Psoas muscle (tissue), 8 donors: ENCODE measurements around the gene FBXO9. TPM values are rescaled to one million over a fixed set of nuclear protein-coding genes. Genes with fewer than 3 reads are reported as not detected.

Source experiments
- ATAC-seq, 4 donors: fragments of 200-7000 bp; cut with Tn5 transposase; one replicate each; pipeline ENCODE4 v1.9.1; 2020; ENCODE audit warnings: moderate library complexity in 3 of 4, mild to moderate bottlenecking in 2 of 4
- DNase-seq, 2 donors: peaks; one replicate each; pipeline ENCODE4 v3.0.0-alpha.2; 2020
- H3K27ac ChIP-seq: fragments of 200-600 bp; one replicate; pipeline ENCODE4 v1.8.0; 2022
- H3K27me3 ChIP-seq, 3 donors: fragments of 200-600 bp in 1 of 3; one replicate each; pipeline versions ENCODE4 v1.6.1 to v1.8.0; 2013 to 2022; ENCODE audit warnings: low read length in 2 of 3, mild to moderate bottlenecking in 2 of 3, moderate library complexity in 1 of 3; ENCODE audit not compliant: insufficient read depth in 3 of 3
- H3K36me3 ChIP-seq, 2 donors: fragments of 200-600 bp in 1 of 2; one replicate each; pipeline versions ENCODE4 v1.6.1 to v1.8.0; 2013 to 2022; ENCODE audit warnings: low read depth in 1 of 2, mild to moderate bottlenecking in 1 of 2, moderate library complexity in 1 of 2; ENCODE audit not compliant: insufficient read depth in 1 of 2
- H3K4me1 ChIP-seq: fragments of 200-600 bp; one replicate; pipeline ENCODE4 v1.8.0; 2022
- H3K4me3 ChIP-seq: fragments of 200-600 bp; one replicate; pipeline ENCODE4 v1.8.0; 2022; ENCODE audit warnings: mild to moderate bottlenecking
- H3K9me3 ChIP-seq: fragments of 200-600 bp; one replicate; pipeline ENCODE4 v1.8.0; 2022
- WGBS, 3 donors: extraction: QIAGEN DNeasy Blood & Tissue Kit; methylation state at CpG; one replicate each; pipeline versions ENCODE4 v1.1.6 to v1.1.7; 2013; 5-methylcytosine and 5-hydroxymethylcytosine counted together
- intact Hi-C, 2 donors: fragments of 100-400 bp; cut with DNase I; formaldehyde crosslinking; loops; one replicate each; pipeline versions ENCODE4 v1.11.0 to v1.14.2; 2022
- polyA plus RNA-seq, 3 donors: library from polyadenylated mRNA; stranded (reverse); fragments of 200-250 nt; gene quantifications; one replicate each; pipeline ENCODE4 v1.2.3, GENCODE V29; 2013
- total RNA-seq, 4 donors: library from RNA; stranded (reverse); fragmentation: NEBNext Ultra II Directional in 2 of 4; extraction: Animal tissue kit (Norgen Biotek cat#: 25700) in 2 of 4; gene quantifications; one replicate each; pipeline versions ENCODE4 v1.2.1 to v1.2.4, GENCODE V29; 2021 to 2023
- TF ChIP-seq, protein P1 (sequence below): fragments of 200-600 bp; IDR thresholded peaks from one replicate; pipeline ENCODE4 v1.8.0; 2022; ENCODE audit warnings: antibody characterized with exemption
- donor health status: healthy with polysubstance abuse.
- donor health status: DM: no; HTN: no; CAD: no; lungs with moderate emphysema.
- donor health status: Bipolar disorder and iron deficiency.
- donor health status: healthy.
- donor health status: DM: yes; HTN: yes; CAD: no.
- donor health status: DM: no; HTN: no; CAD: no.
- donor health status: DM: no; HTN: no; CAD: no.
- donor health status: DM: yes; HTN: yes; CAD: no.

The FBXO9 gene
- total and polyA plus RNA-seq, 7 donors = 23.2 to 74.2 (median 44.3) TPM

DNA sequence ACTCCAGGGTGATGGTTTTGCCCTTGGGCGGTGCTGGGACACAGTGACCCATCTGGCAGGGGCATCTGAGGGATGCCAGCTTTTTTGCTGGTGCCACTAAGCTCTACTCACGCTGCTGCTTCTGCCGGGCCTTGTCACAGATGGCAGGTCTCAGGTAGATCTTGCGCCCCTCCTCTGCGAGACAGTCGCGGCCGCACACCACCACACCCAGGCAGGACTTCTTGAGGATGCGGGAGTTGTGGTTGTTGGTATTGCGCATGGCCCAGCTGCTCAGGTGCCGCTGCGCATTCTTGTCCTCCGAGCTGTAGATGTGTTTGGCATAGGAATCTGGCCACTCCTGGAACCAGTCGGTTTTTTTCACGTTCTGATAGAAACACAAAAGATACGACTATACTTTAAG is 68.8 kb downstream of the FBXO9 start:
- Histone ChIP-seq H3K27me3 (no peaks in the 10 kb centered on the region), H3K27ac (no peak overlapping the region), H3K9me3 (no peaks in the 10 kb centered on the region), H3K36me3 (no peaks in the 10 kb centered on the region), H3K4me1 (no peaks in the 10 kb centered on the region), H3K4me3 (no peak overlapping the region)
- DNase-seq (no peak), ATAC-seq (no peak)
- intact Hi-C loops = no loop called here
- WGBS, 3 donors = 80 to 85% (median 83%) methylated on average over 16 of the region's 16 CpGs
- TF ChIP-seq, protein P1, sequence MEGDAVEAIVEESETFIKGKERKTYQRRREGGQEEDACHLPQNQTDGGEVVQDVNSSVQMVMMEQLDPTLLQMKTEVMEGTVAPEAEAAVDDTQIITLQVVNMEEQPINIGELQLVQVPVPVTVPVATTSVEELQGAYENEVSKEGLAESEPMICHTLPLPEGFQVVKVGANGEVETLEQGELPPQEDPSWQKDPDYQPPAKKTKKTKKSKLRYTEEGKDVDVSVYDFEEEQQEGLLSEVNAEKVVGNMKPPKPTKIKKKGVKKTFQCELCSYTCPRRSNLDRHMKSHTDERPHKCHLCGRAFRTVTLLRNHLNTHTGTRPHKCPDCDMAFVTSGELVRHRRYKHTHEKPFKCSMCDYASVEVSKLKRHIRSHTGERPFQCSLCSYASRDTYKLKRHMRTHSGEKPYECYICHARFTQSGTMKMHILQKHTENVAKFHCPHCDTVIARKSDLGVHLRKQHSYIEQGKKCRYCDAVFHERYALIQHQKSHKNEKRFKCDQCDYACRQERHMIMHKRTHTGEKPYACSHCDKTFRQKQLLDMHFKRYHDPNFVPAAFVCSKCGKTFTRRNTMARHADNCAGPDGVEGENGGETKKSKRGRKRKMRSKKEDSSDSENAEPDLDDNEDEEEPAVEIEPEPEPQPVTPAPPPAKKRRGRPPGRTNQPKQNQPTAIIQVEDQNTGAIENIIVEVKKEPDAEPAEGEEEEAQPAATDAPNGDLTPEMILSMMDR = no peak

DNA sequence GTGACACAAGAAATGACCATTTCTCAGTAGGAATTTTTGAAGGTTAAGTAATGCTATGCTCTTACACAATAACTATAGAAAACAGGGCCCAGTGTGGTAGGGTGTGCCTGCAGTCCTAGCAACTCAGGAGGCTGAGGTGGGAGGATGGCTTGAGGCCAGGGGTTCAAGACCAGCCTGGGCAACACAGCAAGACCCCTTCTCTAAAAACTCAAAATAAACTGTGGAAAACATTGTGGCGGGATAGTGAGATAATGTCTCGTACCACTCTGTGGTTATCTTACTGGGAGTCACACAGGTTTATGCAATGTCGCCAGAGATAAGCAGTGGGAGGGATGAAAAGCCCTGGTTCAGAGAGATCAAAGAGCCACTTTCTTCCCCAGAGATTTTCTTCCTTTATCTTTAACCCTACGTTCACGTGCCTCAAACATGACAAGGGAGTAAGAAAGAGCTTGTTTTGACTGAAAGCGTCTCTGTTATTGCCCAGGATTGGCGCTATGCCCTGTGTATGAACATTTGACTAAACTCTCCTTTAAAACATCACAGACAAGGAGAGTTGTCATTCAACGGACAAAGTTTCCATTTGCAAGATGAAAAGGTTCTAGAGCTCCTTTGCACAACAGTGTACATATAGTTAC is 69.5 kb downstream of the FBXO9 start:
- H3K4me3 ChIP-seq = no peak overlapping the region
- H3K36me3 ChIP-seq = no peaks in the 10 kb centered on the region
- intact Hi-C loops = no loop called here
- H3K4me1 ChIP-seq = no peaks in the 10 kb centered on the region
- DNase-seq (no peak), ATAC-seq (no peak)
- WGBS, 3 donors = 67 to 76% (median 75%) methylated on average over 8 of the region's 8 CpGs
- H3K27ac ChIP-seq = no peak overlapping the region
- H3K9me3 ChIP-seq = no peaks in the 10 kb centered on the region
- H3K27me3 ChIP-seq = no peaks in the 10 kb centered on the region
- TF ChIP-seq, protein P1 = no peak

DNA sequence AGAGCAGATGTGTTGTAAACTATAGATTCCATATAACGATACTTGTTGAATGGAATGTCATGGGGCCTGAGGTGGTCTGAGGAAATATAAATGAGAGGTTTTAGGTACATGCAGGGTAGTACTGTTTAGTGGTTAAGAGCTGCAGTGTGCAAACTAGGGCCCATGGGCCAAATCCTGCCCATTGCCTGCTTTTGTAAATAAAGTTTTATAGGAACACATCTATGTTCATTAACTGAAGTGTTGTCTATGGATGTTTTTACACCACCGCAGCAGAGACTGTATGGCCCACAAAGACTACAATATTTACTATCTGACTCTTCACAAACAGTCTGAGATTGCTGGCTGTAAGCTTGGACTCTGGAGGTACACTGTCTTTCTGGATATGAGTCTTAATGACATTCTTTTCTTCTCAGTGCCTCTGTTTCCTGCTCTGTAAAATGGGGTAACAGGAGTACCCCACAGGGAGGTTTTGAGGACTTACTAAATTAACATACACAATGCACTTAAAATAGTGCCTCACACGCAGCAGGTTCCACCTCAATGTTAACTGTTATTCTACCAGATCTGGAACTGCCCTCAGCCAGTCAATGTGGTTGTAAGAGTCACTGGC is 70.9 kb downstream of the FBXO9 start:
- Histone ChIP-seq H3K9me3 (no peaks in the 10 kb centered on the region), H3K4me1 (no peaks in the 10 kb centered on the region), H3K27me3 (no peaks in the 10 kb centered on the region), H3K4me3 (no peak overlapping the region), H3K27ac (no peak overlapping the region), H3K36me3 (no peaks in the 10 kb centered on the region)
- no peak for DNase-seq
- WGBS, 3 donors = 70 to 73% (median 71%) methylated on average over 3 of the region's 3 CpGs
- ATAC-seq = no peak
- TF ChIP-seq, protein P1 = no peak
- intact Hi-C loops = no loop called here

DNA sequence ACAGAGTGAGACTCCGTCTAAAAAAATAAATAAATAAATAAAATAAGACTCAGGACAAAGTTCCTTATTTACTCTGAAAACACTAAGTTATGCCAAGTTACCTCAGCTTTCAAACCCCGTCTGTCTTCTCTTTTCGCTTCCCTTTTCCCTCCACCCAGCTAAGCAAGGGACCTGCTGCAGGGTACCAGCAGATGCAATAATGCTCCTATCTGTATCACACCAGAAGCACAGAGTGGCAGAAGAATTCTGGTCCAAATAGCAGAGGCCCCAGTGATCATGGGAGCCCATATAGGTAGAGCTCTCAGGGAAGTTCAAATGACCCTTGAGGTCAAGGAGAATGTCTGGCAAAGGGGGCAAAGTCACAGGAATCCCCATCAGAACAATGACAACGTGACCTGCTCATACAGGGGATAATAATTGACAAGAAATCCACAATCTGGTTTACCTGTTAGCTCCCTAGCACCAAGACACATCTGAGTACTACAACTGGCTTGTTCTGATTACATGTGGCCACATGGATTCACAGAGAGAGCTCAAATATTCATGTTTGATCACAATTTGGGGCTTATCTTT is 74.7 kb downstream of the FBXO9 start:
- ATAC-seq = no peak
- intact Hi-C loops = no loop called here
- TF ChIP-seq, protein P1 = no peak

More for the DNA sequence above, 74.7 kb downstream of the FBXO9 start:
- Histone ChIP-seq H3K27me3 (no peaks in the 10 kb centered on the region), H3K36me3 (no peaks in the 10 kb centered on the region), H3K27ac (no peak overlapping the region), H3K4me1 (no peaks in the 10 kb centered on the region), H3K4me3 (no peak overlapping the region), H3K9me3 (no peaks in the 10 kb centered on the region)
- WGBS, 3 donors = 73 to 74% (median 74%) methylated on average over 4 of the region's 4 CpGs
- no peak for DNase-seq
